Neural cell (in vitro differentiated cells): ENCODE measurements around the gene GPR26.

ENCODE experiments used
- CTCF ChIP-seq: fragments of 450-650 bp; IDR thresholded peaks from 2 replicates; pipeline ENCODE4 v1.5.1; 2014; ENCODE audit warnings: antibody characterized with exemption, mild to moderate bottlenecking, moderate library complexity; ENCODE audit not compliant: poor library complexity, severe bottlenecking
- EZH2 ChIP-seq: fragments of 200-600, 300-800 bp; shearing (Covaris generic), sonication (generic); IDR thresholded peaks from 2 replicates; pipeline ENCODE4 v1.6.1; 2014; ENCODE audit warnings: antibody characterized with exemption, low read length, borderline replicate concordance, mild to moderate bottlenecking; ENCODE audit not compliant: insufficient read depth, poor library complexity, severe bottlenecking
- MXI1 ChIP-seq: fragments of 450-650 bp; conservative IDR thresholded peaks from 2 replicates; pipeline ENCODE4 v1.6.1; 2014; ENCODE audit warnings: antibody characterized with exemption, mild to moderate bottlenecking; ENCODE audit not compliant: poor library complexity, severe bottlenecking

GRCh38 chr10:123675811-123676210 is 9.7 kb downstream of the GPR26 start:
- TF ChIP-seq EZH2, result no peak
- TF ChIP-seq CTCF, result no peak
- TF ChIP-seq MXI1, result no peak
